Endothelial cell of umbilical vein (primary cell): ENCODE measurements around the gene ACOT13.

ENCODE experiments used
- POLR2A ChIP-seq: IDR thresholded peaks from 2 replicates; pipeline ENCODE4 v1.6.1; 2012; ENCODE audit warnings: low read depth, mild to moderate bottlenecking, control low read depth, low read length
- TF ChIP-seq, protein P1 (sequence below), 2 donors: IDR thresholded peaks; 1 replicate in 1 of 2; 2 replicates in 1 of 2; pipeline ENCODE4 v1.5.1; 2011; ENCODE audit warnings: low read length in 2 of 2, mild to moderate bottlenecking in 2 of 2, moderate library complexity in 2 of 2, control low read depth in 1 of 2, inconsistent platforms in 1 of 2, low read depth in 1 of 2; ENCODE audit not compliant: insufficient read depth in 1 of 2; ENCODE audit errors: extremely low read depth in 1 of 2

DNA sequence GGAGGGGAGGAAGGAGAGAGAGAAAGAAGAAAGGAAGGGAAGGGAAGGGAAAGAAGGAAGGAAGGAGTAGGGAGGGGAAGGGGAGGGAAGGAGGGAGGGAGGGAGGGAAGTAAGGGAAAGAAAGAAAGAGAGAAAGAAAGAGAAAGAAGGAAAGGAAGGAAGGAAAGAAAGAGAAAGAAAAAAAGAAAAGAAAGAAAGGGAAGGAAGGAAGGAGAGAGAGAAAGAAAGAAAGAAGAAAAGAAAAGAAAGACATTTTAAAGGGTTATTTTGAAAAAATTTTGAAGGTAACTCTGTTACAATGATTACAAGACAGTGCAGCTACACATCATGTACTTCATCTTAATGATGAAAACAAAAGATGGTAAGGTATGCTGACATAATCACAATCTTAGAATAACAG lies 24.8 kb upstream of the ACOT13 start:
- TF ChIP-seq POLR2A: no peak
- TF ChIP-seq, protein P1, sequence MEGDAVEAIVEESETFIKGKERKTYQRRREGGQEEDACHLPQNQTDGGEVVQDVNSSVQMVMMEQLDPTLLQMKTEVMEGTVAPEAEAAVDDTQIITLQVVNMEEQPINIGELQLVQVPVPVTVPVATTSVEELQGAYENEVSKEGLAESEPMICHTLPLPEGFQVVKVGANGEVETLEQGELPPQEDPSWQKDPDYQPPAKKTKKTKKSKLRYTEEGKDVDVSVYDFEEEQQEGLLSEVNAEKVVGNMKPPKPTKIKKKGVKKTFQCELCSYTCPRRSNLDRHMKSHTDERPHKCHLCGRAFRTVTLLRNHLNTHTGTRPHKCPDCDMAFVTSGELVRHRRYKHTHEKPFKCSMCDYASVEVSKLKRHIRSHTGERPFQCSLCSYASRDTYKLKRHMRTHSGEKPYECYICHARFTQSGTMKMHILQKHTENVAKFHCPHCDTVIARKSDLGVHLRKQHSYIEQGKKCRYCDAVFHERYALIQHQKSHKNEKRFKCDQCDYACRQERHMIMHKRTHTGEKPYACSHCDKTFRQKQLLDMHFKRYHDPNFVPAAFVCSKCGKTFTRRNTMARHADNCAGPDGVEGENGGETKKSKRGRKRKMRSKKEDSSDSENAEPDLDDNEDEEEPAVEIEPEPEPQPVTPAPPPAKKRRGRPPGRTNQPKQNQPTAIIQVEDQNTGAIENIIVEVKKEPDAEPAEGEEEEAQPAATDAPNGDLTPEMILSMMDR (IDR thresholded peaks at IDR 0.05; ENCODE audit: extremely low read depth in 1 of 2, insufficient read depth in 1 of 2, low read depth in 1 of 2, low read length in 2 of 2): no peak
